G401 (cell line): ENCODE measurements around the gene ELF4. TPM values are rescaled to one million over a fixed set of nuclear protein-coding genes. Genes with fewer than 3 reads are reported as not detected.

Experiments used
- DNase-seq: peaks from one replicate; pipeline ENCODE4 v3.0.0-alpha.2; 2015; ENCODE audit warnings: low spot score
- in situ Hi-C: cut with HindIII; loops from 2 replicates; pipeline ENCODE4 v1.10.0; 2016; ENCODE audit warnings: low sequenced_read_pairs, mixed read lengths
- total RNA-seq: library from RNA; depleted of rRNA; stranded (reverse); fragments of >200 nt; shearing (Covaris generic); gene quantifications from 2 replicates; pipeline ENCODE4 v1.2.3, GENCODE V29; 2014

Gene ELF4
- total RNA-seq, 1 experiment from 2014 or later, result 8.4 TPM

DNA sequence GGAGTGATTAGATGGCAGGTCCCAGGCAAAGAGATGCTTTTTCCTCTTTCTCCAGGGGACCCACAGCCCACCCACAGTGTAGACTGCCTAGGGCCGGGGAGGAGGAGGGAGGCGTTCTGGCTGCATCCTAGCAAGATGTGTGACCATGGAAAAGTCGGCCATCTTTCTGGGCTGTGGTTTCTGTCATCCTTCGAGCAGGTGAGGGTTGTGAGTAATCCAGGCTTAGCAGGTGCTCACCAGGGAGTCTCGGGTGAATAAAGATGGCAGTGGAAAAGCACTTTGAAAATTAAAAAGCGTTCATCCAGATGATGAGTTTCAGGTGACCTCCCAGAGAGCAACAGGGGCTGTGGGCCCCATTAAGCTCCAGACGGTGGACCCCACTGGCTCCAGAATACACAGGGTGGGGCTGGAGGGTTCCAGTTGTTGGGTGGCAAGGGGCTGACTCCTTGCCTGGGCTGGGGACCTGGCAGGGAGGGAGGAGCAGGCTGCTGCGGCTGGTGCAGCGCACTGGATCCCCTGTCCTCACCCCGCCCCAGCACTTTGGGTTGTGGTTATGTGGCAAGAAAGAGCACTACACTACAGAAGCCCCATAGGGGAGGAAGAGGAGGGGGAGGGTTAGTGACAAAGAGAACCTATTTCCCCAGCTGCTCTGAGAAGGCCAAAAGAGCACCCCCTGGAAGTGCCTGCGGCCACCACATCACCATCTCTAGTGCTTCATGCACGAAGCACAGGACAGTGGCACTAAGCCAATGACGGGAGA lies 23.7 kb downstream of the ELF4 start:
- in situ Hi-C loops, result no loop called here
- no peak for DNase-seq

DNA sequence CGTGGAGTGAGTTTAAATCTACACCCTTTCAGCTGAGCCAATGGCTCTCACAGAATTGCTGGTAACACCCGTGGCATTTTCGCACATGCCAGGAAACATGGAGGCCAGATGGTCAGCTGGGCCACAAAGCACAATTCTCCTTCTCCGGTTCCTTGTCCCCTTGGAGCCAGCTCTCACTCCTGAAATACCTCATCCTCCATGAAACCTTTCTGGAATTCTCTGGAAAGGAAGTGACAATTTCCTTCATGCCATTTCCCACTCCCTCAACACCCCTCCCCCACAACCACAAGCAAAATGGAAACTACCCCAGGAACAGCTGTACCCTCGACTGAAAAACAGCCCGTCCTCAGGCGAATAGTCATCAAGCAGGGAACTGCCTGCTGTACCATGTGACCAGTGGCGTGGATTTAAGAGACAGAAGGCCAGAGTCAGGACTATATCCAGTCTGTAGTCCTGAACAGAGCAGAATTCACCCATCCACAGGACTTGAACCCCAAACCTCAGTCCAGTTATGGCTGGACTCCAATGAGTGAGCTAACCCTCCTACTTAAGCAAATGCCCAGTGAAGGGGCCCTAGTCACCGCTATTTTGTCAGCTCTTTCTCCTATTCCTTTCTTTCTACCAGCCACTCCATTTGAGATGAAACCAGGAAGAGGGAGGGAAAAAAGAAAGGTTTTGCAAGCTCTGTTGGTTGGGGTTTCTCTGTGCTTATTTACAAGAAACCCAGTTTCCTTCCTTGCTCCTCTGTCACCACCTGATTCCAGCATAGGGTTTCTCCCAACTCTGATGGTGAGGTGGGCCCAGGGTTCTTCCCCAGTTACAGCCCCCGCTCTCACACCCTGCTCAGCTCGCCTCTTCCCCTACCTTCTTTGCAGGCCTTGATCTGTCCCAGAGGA lies 24.5 kb downstream of the ELF4 start:
- in situ Hi-C loops, result no loop called here
- DNase-seq, result no peak

DNA sequence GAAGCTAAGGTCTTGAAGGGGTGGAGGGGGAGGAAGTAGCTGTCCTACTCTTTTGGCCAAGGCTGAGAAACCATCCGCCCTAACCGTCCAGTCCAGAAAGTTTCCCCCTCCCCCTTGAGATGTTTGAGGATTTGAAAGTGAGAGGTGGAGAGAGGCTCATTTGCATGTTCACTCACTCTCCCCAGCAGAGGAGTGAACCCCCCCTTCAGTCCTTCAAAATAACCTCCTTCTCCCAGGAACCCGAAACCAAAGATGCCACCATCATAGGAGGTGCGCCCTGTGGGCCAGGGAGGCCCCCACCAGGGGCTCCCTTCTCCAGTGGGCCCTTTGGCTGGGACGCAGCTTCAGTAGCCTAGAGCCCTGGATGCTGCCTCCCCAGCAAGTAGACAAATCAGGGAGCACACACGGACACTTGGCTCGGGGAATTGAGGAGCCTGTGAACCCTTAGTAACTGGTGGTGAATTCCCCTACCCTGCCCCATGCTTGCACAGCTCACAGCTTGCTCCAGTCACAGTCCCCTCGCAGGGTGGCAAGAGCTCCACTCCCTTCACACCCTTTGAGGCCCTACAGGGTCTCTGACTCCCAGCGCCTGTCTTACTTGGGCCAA lies 25.6 kb downstream of the ELF4 start:
- no peak for DNase-seq
- in situ Hi-C loops, result no loop called here

DNA sequence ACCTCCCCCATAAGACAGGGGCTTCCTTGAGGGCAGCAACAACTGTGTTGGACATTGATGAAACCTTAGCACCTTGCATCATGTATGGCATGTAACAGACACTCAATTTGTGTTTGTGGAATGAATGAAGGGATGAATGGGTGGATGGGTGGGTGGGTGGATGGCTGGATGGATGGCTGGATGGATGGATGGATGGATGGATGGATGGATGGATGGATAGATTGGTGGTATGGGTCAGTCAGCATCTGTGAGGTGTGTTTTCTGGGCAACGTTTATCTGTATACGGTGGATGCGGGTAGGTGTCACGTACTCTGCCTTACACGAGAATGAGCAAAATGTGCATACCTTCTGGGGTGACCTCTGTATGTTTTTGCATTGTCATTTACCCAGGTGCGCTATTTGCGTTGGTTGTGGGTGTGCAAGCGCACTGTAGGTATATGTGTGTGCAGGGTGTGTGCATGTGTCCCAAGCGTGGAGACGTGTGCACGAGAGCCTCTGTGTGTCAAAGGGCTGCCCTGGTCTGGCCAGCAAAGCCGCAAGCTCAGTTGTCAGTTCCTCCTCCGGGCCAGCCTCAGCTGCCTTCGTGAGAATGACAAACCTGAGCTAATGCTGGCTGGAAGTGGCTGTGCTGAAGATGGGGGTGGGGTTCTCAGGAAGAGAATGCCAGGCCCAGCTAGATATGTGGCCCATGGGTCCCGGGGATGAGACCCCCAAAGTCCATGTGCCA lies 26.5 kb downstream of the ELF4 start:
- in situ Hi-C loops, result no loop called here
- DNase-seq, result no peak

DNA sequence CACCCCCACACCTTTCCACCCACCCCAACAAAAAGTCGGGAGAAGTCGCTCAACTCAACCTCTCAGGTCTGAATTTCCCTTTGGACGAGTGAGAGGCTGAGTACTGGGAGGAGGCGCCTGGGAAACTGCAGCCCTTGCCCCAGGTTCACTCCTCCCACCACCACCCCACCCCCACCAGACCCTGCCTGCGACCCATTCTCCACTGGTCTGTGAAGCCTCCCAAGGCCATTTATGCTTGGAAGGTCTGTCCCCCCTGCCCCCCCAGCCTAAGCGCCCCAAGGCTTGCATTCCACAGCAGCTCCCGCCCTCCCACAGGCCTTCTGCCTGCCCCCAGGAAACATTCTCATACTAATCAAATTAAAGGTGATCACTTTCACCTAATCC lies 27.2 kb downstream of the ELF4 start:
- in situ Hi-C loops, result no loop called here
- no peak for DNase-seq

DNA sequence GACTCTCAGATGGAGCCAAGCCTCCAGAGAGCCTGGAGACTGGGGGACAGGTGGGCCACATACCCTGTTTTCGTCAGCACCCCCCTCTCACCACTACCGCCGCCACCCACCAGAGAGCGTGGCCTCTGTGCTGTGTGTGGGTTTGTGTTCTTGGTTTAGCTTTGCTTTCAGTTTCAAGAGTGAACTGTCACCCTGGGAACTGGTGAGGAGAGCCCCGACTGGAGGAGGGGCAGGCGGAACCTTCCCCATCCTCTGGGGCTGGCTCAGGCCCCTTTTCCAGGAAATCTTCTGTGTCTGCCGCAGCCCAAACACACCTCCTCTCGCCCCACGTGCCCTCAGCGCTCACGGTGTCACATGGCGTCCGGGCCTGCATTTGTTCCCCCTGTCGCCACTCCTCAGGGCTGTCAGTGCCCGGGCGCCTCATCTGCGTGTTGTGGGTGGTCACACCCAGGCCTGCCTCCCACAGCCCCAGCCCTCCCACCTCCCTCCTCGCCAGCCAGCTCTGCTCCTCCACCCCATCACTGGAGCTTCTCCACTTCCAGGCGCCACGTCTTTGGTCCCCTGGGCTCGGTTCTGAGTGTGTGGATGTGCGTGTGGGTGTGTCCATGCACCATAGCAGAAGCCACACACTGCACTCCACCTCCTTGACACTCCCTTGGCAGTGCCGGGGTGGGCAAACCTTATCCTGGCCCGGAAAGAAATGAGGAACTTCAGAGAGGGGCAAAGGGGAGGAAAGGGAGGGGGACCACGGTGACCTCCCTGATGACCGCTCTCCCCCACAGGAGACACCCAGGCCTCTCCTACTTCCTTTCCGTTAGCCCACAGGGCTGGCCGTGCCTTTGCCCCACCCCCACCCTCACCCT lies 27.8 kb downstream of the ELF4 start:
- in situ Hi-C loops, result no loop called here
- no peak for DNase-seq

DNA sequence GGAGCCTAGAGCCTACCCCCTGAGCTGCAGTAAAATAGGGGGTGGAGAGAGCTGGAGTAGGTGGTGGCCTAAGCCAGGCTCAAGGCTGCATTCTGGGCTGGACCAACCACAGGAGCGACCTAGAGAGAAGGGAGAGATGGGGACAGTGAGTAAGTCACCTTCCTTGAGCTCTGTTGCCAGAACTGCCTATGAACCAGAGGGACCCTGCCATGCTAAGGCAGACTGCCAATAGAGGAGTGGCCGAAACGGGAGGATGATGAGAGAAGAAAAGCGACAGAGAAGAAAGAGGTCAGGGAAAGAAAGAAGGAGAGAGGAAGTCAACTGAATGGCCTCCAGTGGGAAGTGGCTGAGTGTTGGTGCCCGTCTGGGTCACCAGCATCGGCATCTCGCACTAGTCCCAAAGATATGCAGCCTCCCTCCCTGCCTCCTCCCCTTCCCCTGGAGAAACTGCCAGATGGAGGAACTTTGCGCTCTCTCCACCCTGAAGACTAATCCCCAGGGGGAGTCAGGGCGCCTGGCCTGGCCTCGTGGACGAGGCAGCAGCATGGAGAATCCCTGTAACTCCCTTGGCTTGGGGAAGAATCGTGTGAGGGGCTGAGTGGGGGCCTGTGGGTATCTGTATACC lies 28.8 kb downstream of the ELF4 start:
- in situ Hi-C loops, result no loop called here
- DNase-seq, result peak; percentile 2

DNA sequence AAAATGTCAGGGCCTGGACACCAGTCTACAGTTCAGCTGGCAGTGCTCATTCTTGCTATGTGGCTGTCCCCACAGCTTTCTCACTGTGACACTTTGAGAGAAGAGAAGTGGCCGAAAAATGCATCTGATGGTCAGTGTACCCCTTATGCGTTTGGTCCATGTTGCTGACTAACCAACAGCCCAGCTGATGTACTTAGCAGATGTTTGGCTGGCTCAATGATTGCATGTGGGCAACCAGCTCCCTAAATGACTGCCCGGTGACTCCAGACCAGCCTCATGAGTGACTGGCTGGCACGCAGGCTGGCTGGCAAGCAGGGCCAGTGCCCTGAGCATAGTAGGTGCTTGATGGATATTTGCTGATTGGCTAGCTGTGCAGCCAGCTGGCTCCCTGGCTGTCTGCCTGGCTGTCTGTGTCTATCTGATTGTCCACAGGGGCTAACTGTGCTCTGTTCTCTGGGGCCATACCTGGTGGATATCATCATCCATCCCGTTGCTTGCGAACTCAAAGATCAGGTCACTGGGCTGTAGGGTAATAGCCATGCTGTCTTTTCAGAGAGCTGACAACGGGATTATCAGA lies 29.4 kb downstream of the ELF4 start:
- in situ Hi-C loops, result no loop called here
- peak; percentile 18 for DNase-seq

DNA sequence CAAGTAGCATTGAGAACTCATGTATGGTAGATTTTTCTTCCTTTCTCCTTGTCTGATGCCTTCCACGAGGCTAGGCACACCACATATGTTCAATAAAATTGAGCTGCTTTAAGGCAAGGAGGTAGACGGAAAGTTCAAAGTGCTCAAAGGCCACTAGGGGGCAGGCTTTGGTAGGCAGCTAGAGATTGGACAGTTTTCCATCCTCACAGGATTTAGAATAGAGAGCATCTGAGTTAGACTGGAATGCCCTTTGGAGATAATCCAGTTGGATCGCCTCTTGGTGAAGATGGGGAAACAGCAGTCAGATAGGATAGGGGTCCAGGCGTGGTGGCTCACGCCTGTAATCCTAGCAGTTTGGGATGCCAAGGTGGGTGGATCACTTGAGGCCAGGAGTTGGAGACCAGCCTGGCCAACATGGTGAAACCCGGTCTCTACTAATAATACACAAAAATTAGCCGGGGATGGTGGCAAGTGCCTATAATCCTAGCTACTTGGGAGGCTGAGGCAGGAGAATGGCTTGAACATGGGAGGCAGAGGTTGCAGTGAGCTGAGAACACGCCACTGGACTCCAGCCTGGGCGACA lies 30.4 kb downstream of the ELF4 start:
- DNase-seq, result peak; percentile 77
- in situ Hi-C loops, result no loop called here

DNA sequence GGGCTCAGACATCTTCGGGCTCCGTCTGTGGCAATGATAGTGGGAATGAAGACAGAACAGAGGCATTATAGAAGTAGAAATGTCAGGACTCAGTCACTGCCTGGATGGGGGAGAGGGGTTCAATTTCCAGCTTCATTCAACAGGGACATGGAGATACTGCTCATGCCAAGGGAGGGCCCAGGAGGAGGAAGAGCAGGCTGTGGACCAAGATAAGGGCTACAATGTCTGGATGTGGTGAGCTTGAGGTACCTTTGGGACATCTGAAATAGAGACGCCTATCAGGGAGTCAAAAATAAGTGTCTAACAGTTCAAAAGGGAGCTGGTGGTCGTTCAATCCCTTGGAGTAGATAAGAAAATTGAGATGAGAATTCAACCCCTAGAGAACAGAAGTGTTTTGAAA lies 34.5 kb downstream of the ELF4 start:
- DNase-seq, result no peak
- in situ Hi-C loops, result no loop called here

DNA sequence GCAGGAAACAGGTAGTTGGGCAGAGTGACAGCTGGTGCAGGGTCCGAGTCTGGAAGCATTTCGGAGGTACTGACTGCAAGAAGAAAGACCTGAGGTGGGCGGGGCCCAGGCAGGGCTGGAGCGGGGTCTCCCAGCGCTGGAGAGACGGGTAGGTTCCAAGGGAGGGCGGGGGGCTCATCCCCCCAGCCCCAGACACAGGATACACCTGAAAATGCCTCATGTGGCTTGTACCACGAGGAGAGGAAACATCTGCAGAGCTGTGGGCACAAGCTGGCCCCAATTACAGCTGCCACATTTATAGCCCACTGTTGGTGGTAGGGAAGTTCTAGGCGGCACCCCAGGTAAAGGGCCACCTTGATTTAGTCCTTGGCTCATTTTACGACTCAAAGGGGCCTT lies 38.0 kb downstream of the ELF4 start:
- in situ Hi-C loops, result no loop called here
- DNase-seq, result no peak

DNA sequence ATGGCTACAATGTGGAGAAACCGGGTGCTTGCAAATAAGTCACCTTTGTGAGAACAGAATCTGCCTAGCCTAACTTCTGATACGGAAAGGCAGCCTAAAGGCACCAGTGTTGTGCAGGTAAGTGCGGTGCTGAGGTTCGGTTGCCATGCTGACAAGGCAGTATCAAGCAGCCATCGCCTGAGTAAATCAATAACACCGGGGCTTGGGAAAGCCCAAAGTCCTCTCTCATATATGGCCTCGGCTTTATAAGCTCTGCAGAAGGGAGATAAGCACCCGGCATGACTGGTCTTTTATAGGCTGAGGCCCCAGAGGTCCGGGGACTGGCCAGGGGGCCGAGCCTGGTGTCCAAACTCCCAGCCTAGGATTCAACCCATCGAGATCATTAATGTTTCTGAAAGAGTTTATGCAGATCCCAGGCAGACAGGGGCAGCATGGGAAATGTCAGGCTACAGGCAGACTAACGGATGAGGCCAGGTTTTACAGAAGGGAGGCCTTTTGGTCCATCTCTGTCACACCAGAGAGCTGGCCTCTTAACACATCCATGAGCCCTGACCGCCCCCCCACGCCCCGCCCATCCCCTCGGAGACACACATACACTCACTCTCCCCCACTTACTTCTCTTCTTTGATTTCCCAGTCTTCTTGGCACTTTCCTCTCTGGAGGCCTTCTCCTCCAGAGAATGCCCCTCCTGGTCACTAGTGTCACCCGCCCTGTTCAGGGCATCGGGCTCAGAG lies 38.5 kb downstream of the ELF4 start:
- in situ Hi-C loops, result no loop called here
- DNase-seq, result no peak

DNA sequence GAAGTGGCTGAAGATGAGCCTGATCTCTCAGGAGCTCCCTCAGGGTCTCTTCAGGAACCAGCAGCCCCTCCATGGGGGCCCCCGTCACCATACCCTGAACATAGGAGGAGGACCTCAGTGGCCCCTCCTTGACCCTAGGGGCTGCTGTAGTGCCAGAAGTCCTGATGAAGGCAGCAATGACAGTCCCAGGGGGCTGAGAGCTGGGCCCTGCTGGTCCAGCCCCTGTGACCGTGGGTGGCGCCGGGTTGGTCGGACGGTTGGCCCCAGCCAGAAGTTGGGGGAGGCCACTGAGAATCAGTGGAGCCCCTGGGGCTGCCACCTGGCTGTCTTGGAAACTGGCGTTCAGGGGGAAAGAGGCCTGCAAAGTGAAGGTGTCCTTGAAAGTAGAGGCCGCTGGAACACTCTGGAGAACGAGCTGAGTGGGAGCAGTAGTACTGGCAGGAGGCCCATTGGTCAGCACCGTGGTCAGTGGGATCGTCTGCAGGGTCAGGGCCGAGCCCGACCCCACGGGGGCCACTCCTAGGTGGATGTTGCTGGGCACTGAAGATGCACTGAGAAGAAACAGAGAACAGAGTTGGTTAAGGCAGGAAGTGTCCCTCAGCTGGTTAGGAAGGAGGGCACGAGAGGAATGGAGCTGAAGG lies 43.2 kb downstream of the ELF4 start:
- no peak for DNase-seq
- in situ Hi-C loops, result no loop called here

DNA sequence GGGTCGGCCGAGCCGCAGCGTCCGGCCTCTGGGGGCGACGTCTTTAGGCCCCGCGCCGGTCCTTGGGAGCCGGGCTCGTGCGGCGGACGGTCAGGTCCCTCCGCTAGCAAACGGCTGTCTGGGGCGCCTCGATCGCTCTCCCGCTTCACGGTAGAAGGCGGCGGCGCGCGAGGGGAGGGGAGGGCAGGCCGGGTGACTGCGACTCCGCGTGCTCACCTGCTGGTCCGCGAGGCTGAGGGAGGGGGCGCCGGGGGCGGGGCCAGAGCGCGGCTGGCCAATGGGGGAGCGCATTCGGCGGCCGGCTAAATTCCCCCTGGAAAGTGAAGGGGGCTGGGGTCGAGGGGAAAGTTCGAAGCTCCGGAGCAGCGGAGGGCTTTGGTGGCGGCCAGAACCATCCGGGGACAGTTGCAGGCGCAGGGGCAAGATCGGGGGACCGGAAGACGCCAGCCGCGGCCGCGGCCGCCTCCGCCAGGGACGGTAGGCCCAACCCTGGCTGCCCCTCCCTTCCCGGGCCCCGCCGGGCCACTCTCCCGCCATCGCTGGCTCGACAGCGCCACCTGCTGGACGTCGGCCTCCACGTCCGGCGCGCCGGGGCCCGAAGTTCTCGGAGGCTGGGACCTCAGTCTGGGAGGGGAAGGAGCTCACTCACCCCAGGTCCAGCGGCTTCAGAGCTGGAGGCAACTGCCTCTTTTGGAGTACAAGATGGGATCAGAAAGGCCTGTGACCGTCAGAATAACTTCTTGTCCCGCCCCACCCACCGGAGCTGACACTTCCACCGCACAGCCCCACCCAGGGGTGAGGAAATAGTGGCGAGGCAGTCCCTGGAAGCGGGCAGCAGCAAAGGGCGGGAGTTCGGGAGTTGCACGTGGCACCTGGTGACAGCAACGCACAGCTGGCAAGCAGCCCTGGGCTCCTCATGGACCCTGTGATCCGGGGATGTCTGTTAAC lies 49.9 kb downstream of the ELF4 start:
- in situ Hi-C loops, result no loop called here
- DNase-seq, result peak; percentile 68

DNA sequence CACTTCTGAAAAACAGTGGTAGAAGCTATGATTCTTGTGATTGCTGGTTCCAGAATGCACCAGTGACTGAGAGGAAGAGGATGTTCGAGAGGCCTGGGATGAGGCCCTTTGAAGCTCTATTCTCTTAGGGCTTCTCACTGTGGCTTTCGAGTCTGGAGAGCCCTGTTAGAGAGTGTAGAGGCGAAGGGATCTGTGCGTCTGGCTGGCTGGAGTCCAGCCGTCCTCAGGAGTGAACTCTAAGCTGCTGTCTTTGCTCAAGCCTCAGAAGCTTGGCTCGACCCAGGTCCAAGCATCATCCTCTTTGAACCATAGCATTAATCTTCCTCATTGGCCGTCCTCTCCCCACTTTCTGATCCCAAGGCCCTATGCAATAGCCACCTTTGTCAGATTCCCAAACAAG lies 51.6 kb downstream of the ELF4 start:
- peak; percentile 57 for DNase-seq
- in situ Hi-C loops, result no loop called here
